HL-60 (cell line): ENCODE data around the gene TSHZ2.

ENCODE experiments used
- DNase-seq, 2 experiments: peaks; one replicate each; pipeline ENCODE4 v3.0.0-alpha.2; 2010 to 2020; ENCODE audit warnings: low read depth in 1 of 2, low spot score in 1 of 2
- H3K27ac ChIP-seq: fragments of 250-450 bp; sonication (Bioruptor Pico); replicated peaks from 2 replicates; pipeline ENCODE4 v1.5.1; 2020; ENCODE audit warnings: mild to moderate bottlenecking, moderate library complexity
- H3K27me3 ChIP-seq: fragments of 250-450 bp; sonication (Bioruptor Pico); 2 replicates; pipeline ENCODE4 v1.5.1; 2021; ENCODE audit warnings: mild to moderate bottlenecking, moderate library complexity; ENCODE audit not compliant: insufficient read depth, poor library complexity, severe bottlenecking
- H3K4me3 ChIP-seq: replicated peaks from 2 replicates; pipeline ENCODE4 v1.5.1; 2011; ENCODE audit warnings: mild to moderate bottlenecking, control low read depth, low read length; ENCODE audit not compliant: insufficient read depth
- GABPA ChIP-seq: IDR thresholded peaks from 2 replicates; pipeline ENCODE4 v1.6.1; 2012; ENCODE audit warnings: low read depth
- POLR2AphosphoS5 ChIP-seq: IDR thresholded peaks from 2 replicates; pipeline ENCODE4 v1.6.1; 2012; ENCODE audit warnings: low read depth
- SPI1 ChIP-seq: IDR thresholded peaks from 2 replicates; pipeline ENCODE4 v1.6.1; 2012; ENCODE audit warnings: low read depth, mild to moderate bottlenecking, borderline replicate concordance
- TF ChIP-seq, protein P1 (sequence below): IDR thresholded peaks from one replicate; pipeline ENCODE4 v1.5.1; 2011; ENCODE audit warnings: low read length, control low read depth, inconsistent platforms; ENCODE audit not compliant: insufficient read depth
- TF ChIP-seq, protein P2 (sequence below): IDR thresholded peaks from 2 replicates; pipeline ENCODE4 v1.6.1; 2012; ENCODE audit warnings: low read depth; ENCODE audit not compliant: insufficient replicate concordance

Gene TSHZ2

GRCh38 chr20:53226826-53227225, 254.7 kb downstream of the TSHZ2 start:
- no peak overlapping the region for H3K27ac ChIP-seq

DNA sequence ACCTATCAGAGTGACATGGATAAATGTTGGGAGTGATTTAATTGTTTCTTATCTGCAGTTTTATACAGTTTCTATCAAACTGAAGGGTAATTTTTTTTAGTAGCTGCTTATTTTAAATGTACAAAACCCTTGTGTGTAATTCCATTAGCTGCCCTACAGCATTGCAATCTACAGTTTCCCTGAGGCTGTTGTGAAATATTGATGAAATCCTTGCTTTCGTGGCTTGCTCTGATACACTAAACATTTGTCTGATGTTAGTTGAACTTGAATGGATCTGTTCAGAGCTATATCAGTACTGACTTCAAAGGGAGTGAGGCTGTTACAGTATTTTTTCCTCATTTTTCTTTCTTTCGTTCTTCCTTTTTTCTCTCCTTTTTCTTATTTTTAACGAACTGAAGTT, 255.4 kb downstream of the TSHZ2 start:
- peaks cover 2% of the 10 kb centered on the region for H3K27me3 ChIP-seq
- TF ChIP-seq POLR2AphosphoS5 (no peak), SPI1 (no peak), GABPA (no peak)
- TF ChIP-seq, protein P1, sequence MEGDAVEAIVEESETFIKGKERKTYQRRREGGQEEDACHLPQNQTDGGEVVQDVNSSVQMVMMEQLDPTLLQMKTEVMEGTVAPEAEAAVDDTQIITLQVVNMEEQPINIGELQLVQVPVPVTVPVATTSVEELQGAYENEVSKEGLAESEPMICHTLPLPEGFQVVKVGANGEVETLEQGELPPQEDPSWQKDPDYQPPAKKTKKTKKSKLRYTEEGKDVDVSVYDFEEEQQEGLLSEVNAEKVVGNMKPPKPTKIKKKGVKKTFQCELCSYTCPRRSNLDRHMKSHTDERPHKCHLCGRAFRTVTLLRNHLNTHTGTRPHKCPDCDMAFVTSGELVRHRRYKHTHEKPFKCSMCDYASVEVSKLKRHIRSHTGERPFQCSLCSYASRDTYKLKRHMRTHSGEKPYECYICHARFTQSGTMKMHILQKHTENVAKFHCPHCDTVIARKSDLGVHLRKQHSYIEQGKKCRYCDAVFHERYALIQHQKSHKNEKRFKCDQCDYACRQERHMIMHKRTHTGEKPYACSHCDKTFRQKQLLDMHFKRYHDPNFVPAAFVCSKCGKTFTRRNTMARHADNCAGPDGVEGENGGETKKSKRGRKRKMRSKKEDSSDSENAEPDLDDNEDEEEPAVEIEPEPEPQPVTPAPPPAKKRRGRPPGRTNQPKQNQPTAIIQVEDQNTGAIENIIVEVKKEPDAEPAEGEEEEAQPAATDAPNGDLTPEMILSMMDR = no peak
- TF ChIP-seq, protein P2, sequence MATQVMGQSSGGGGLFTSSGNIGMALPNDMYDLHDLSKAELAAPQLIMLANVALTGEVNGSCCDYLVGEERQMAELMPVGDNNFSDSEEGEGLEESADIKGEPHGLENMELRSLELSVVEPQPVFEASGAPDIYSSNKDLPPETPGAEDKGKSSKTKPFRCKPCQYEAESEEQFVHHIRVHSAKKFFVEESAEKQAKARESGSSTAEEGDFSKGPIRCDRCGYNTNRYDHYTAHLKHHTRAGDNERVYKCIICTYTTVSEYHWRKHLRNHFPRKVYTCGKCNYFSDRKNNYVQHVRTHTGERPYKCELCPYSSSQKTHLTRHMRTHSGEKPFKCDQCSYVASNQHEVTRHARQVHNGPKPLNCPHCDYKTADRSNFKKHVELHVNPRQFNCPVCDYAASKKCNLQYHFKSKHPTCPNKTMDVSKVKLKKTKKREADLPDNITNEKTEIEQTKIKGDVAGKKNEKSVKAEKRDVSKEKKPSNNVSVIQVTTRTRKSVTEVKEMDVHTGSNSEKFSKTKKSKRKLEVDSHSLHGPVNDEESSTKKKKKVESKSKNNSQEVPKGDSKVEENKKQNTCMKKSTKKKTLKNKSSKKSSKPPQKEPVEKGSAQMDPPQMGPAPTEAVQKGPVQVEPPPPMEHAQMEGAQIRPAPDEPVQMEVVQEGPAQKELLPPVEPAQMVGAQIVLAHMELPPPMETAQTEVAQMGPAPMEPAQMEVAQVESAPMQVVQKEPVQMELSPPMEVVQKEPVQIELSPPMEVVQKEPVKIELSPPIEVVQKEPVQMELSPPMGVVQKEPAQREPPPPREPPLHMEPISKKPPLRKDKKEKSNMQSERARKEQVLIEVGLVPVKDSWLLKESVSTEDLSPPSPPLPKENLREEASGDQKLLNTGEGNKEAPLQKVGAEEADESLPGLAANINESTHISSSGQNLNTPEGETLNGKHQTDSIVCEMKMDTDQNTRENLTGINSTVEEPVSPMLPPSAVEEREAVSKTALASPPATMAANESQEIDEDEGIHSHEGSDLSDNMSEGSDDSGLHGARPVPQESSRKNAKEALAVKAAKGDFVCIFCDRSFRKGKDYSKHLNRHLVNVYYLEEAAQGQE = no peak
- no peak overlapping the region for H3K27ac ChIP-seq
- DNase-seq = no peak
- H3K4me3 ChIP-seq = no peak overlapping the region

More at GRCh38 chr20:53226826-53227225, 254.7 kb downstream of the TSHZ2 start:
- no peak overlapping the region for H3K4me3 ChIP-seq
- no peak for DNase-seq
- TF ChIP-seq, protein P2 = no peak
- no peak for TF ChIP-seq SPI1
- TF ChIP-seq GABPA = no peak
- TF ChIP-seq, protein P1 = no peak
- no peak for TF ChIP-seq POLR2AphosphoS5
- H3K27me3 ChIP-seq = peaks cover 2% of the 10 kb centered on the region

GRCh38 chr20:53231061-53231460, 258.9 kb downstream of the TSHZ2 start:
- Histone ChIP-seq H3K27me3 (peaks cover 2% of the 10 kb centered on the region), H3K27ac (no peak overlapping the region), H3K4me3 (no peak overlapping the region)
- TF ChIP-seq, protein P2 = no peak
- TF ChIP-seq POLR2AphosphoS5 = no peak
- no peak for TF ChIP-seq SPI1
- no peak for TF ChIP-seq GABPA
- TF ChIP-seq, protein P1 = no peak
- DNase-seq = no peak
